PC-3 (cell line): ENCODE results near the gene ONECUT2. TPM values are rescaled to one million over a fixed set of nuclear protein-coding genes. Genes with fewer than 3 reads are reported as not detected.

Source experiments
- ATAC-seq: fragments of 200-7000 bp; cut with Tn5 transposase; 2 replicates; pipeline ENCODE4 v1.9.1; 2020; ENCODE audit warnings: mild to moderate bottlenecking, moderate library complexity
- BruUV-seq: library from RNA; stranded (reverse); fragments of 400-500 nt; replicated peaks from 2 replicates; lab custom pipeline; 2021; lab: Mats Ljungman, UMichigan
- CTCF ChIA-PET: fragments of 300-600 bp; sonication (Branson Sonifier 250); formaldehyde crosslinking; loops from one replicate; lab custom pipeline; 2022; ENCODE audit warnings: antibody characterized with exemption; lab: Charles Lee
- POLR2A ChIA-PET: fragments of 300-600 bp; sonication (Branson Sonifier 250); formaldehyde crosslinking; loops from one replicate; lab custom pipeline; 2022; ENCODE audit warnings: antibody characterized with exemption; ENCODE audit not compliant: unreplicated experiment; lab: Charles Lee
- DNase-seq: peaks from one replicate; pipeline ENCODE4 v3.0.0-alpha.2; 2015
- H2AFZ ChIP-seq: fragments of 300-600 bp; sonication (generic); 2 replicates; pipeline ENCODE4 v1.6.0; 2016; ENCODE audit warnings: antibody characterized with exemption, low read length
- H3F3A ChIP-seq: fragments of 300-600 bp; sonication (generic); one replicate; pipeline ENCODE4 v1.6.0; 2017; ENCODE audit warnings: antibody characterized with exemption, low read length, control low read depth, mild to moderate bottlenecking; ENCODE audit not compliant: unreplicated experiment
- H3K27ac ChIP-seq: fragments of 300-600 bp; sonication (generic); 2 replicates; pipeline ENCODE4 v1.5.1; 2016; ENCODE audit warnings: mild to moderate bottlenecking, low read length
- H3K27me3 ChIP-seq: fragments of 300-600 bp; sonication (generic); 2 replicates; pipeline ENCODE4 v1.6.1; 2016; ENCODE audit warnings: low read length, mixed read lengths
- H3K36me3 ChIP-seq: fragments of 300-600 bp; sonication (generic); 2 replicates; pipeline ENCODE4 v1.6.1; 2016; ENCODE audit warnings: low read depth, mixed run types, low read length, mixed read lengths
- H3K4me1 ChIP-seq: fragments of 300-600 bp; sonication (generic); 2 replicates; pipeline ENCODE4 v1.5.1; 2016; ENCODE audit warnings: low read length; ENCODE audit not compliant: insufficient read depth
- H3K4me2 ChIP-seq: fragments of 300-600 bp; sonication (generic); 2 replicates; pipeline ENCODE4 v1.6.0; 2016; ENCODE audit warnings: low read length
- H3K4me3 ChIP-seq: fragments of 300-600 bp; sonication (generic); 2 replicates; pipeline ENCODE4 v1.5.1; 2016; ENCODE audit warnings: mild to moderate bottlenecking, low read length, mixed read lengths
- H3K79me2 ChIP-seq: fragments of 300-600 bp; sonication (generic); 2 replicates; pipeline ENCODE4 v1.6.1; 2017; ENCODE audit warnings: low read length, mixed read lengths
- H3K9ac ChIP-seq: fragments of 300-600 bp; sonication (generic); 2 replicates; pipeline ENCODE4 v1.6.0; 2016; ENCODE audit warnings: mild to moderate bottlenecking, low read length
- H3K9me2 ChIP-seq: fragments of 300-600 bp; sonication (generic); replicated peaks from 2 replicates; pipeline ENCODE4 v1.6.1; 2016; ENCODE audit warnings: mixed run types, low read length, mixed read lengths
- H3K9me3 ChIP-seq: fragments of 300-600 bp; sonication (generic); 2 replicates; pipeline ENCODE4 v1.6.1; 2016; ENCODE audit warnings: low read length, mixed read lengths
- H4K20me1 ChIP-seq: fragments of 300-600 bp; sonication (generic); 2 replicates; pipeline ENCODE4 v1.6.1; 2016; ENCODE audit warnings: low read length, mixed read lengths
- EZH2 ChIP-seq: fragments of 300-600 bp; sonication (generic); IDR thresholded peaks from one replicate; pipeline ENCODE4 v1.6.1; 2017; ENCODE audit warnings: antibody characterized with exemption, mild to moderate bottlenecking, low read length; ENCODE audit not compliant: unreplicated experiment
- intact Hi-C: fragments of 100-400 bp; cut with micrococcal nuclease; formaldehyde crosslinking; loops from 2 replicates; pipeline ENCODE4 v1.9.0; 2023
- total RNA-seq: library from RNA; depleted of rRNA; stranded (reverse); fragments of >200 nt; gene quantifications from 2 replicates; pipeline ENCODE4 v1.2.3, GENCODE V29; 2014
- TF ChIP-seq, protein P1 (sequence below): fragments of 300-600 bp; sonication (generic); conservative IDR thresholded peaks from 2 replicates; pipeline ENCODE4 v1.5.1; 2017; ENCODE audit warnings: antibody characterized with exemption, low read depth, mild to moderate bottlenecking, low read length

Gene ONECUT2
- total RNA-seq, 1 experiment from 2014 or later, result 1.0 TPM

DNA sequence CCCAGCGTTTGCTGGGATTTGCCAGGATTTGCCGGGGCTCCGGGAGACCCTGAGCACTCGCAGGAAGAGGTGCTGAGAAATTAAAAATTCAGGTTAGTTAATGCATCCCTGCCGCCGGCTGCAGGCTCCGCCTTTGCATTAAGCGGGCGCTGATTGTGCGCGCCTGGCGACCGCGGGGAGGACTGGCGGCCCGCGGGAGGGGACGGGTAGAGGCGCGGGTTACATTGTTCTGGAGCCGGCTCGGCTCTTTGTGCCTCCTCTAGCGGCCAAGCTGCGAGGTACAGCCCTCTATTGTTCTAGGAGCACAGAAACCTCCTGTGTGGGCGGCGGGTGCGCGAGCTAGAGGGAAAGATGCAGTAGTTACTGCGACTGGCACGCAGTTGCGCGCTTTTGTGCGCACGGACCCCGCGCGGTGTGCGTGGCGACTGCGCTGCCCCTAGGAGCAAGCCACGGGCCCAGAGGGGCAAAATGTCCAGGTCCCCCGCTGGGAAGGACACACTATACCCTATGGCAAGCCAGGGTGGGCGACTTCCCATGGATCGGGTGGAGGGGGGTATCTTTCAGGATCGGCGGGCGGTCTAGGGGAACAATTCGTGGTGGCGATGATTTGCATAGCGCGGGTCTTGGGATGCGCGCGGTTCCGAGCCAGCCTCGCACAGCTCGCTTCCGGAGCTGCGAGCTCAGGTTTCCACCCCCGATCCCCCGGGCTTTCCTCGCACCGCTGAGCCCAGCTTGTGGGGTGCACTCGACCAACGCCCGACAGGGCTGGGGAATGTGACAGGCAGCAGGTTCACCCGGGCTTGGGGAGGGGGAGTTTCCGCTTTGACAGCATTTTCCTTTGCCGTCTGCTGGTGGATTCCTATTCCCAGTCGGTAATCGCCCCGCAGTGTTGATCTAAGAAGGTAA lies 2.8 kb downstream of the ONECUT2 start:
- Histone ChIP-seq H3K4me3 (peak overlapping the region; percentile 61), H3F3A (no peaks in the 10 kb centered on the region), H3K27me3 (peaks cover 25% of the 10 kb centered on the region), H3K9me2 (no peaks in the 10 kb centered on the region), H3K36me3 (no peaks in the 10 kb centered on the region), H3K4me1 (peaks cover 4% of the 10 kb centered on the region; the same call in 1 of the 2 replicates), H3K4me2 (peak overlapping the region; percentile 93), H2AFZ (peak overlapping the region; percentile 64), H3K9ac (no peak overlapping the region), H3K79me2 (no peaks in the 10 kb centered on the region), H3K9me3 (no peaks in the 10 kb centered on the region), H3K27ac (no peak overlapping the region), H4K20me1 (no peaks in the 10 kb centered on the region)
- ATAC-seq, result peak; percentile 64
- POLR2A ChIA-PET, result interaction anchor here (0.5 kb wide), 1 partner anchor 127 kb away, joined by 4 read pairs; no protein-coding TSS in a partner anchor
- BruUV-seq, result no TSS peak
- TF ChIP-seq, protein P1, sequence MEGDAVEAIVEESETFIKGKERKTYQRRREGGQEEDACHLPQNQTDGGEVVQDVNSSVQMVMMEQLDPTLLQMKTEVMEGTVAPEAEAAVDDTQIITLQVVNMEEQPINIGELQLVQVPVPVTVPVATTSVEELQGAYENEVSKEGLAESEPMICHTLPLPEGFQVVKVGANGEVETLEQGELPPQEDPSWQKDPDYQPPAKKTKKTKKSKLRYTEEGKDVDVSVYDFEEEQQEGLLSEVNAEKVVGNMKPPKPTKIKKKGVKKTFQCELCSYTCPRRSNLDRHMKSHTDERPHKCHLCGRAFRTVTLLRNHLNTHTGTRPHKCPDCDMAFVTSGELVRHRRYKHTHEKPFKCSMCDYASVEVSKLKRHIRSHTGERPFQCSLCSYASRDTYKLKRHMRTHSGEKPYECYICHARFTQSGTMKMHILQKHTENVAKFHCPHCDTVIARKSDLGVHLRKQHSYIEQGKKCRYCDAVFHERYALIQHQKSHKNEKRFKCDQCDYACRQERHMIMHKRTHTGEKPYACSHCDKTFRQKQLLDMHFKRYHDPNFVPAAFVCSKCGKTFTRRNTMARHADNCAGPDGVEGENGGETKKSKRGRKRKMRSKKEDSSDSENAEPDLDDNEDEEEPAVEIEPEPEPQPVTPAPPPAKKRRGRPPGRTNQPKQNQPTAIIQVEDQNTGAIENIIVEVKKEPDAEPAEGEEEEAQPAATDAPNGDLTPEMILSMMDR, result peak; percentile 71
- no peak for TF ChIP-seq EZH2
- intact Hi-C loops, result loop anchor here (1.0 to 5.0 kb wide), 2 partner anchors 569 to 691 kb away; no protein-coding TSS in a partner anchor
- CTCF ChIA-PET, result interaction anchor here (0.6 to 1.2 kb wide), 2 partner anchors 569 to 615 kb away, joined by 4 read pairs; no protein-coding TSS in a partner anchor
- peak; percentile 83 for DNase-seq

DNA sequence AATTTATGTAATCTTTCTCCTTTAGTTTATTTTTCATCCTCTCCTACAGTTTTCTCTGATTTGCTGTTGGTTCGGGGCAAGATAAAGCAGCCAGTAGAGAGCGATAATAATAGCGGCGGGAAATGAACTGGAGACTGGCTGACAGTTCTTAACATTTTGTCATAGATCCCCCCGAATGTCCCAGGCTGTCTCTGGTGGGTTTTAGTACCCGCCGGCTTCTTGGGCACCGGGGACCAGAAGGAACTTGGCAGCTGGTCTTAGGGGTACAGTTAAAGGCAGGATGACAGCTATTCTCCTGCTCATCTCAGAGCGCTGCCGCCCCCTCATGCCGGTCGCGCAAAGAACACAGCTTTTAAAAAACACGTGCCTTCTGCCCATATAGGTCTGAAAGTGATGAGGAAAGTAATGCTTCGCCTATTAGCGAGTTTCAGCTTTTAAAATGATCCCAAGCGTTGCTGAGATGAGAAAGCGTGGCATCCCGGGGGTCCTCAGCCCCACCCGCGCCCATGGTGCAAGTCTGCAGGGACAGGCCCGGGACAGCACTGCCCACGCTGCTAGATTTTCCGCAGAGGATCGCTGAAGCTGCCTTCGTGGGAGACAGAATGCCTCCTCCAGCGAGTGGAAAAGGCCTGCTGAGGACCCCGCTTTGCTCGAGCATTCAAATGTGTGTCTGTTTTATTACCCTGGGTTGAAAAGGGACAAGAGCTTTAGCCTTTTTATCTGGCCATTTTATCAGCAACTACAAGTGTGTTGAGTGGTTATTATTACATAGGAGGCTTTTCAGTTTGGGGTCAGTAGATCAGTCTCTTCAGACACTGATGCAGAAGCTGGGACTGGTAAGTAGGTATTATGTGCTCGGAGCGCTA lies 3.8 kb downstream of the ONECUT2 start:
- ATAC-seq (no peak), DNase-seq (no peak)
- Histone ChIP-seq H3K4me1 (peaks cover 4% of the 10 kb centered on the region; the same call in 1 of the 2 replicates), H3K9me2 (no peaks in the 10 kb centered on the region), H3F3A (no peaks in the 10 kb centered on the region), H3K27me3 (peaks cover 15% of the 10 kb centered on the region), H3K36me3 (no peaks in the 10 kb centered on the region), H3K9ac (no peak overlapping the region), H4K20me1 (no peaks in the 10 kb centered on the region), H3K9me3 (no peaks in the 10 kb centered on the region), H3K4me2 (peak overlapping the region; percentile 93), H3K27ac (no peak overlapping the region), H2AFZ (peak overlapping the region; percentile 64), H3K4me3 (peak overlapping the region; percentile 61), H3K79me2 (no peaks in the 10 kb centered on the region)
- TF ChIP-seq, protein P1, result peak; percentile 48; the same call in 1 of the 2 replicates
- no peak for TF ChIP-seq EZH2
- ChIA-PET CTCF (interaction anchor here (1.2 kb wide), 1 partner anchor 570 kb away, joined by 4 read pairs; no protein-coding TSS in a partner anchor), POLR2A (interaction anchor here (0.5 kb wide), 1 partner anchor 126 kb away, joined by 4 read pairs; no protein-coding TSS in a partner anchor)
- intact Hi-C loops, result loop anchor here (5.0 kb wide), 1 partner anchor 692 kb away; no protein-coding TSS in a partner anchor
- BruUV-seq, result no TSS peak
